CD4-positive, alpha-beta T cell (primary cell): ENCODE measurements around the gene GINS1. TPM values are rescaled to one million over a fixed set of nuclear protein-coding genes. Genes with fewer than 3 reads are reported as not detected.

Experiments
- ATAC-seq: fragments of 200-7000 bp; cut with Tn5 transposase; one replicate; pipeline ENCODE4 v1.10.0; 2022; ENCODE audit warnings: mild to moderate bottlenecking; ENCODE audit not compliant: poor library complexity
- CTCF ChIA-PET: fragments of 350-600 bp; sonication (Branson Sonifier 250); formaldehyde crosslinking; loops from one replicate; lab custom pipeline; 2021; ENCODE audit warnings: antibody characterized with exemption, inconsistent platforms; lab: Charles Lee
- POLR2A ChIA-PET: fragments of 350-600 bp; sonication (Branson Sonifier 250); formaldehyde crosslinking; loops from one replicate; lab custom pipeline; 2021; ENCODE audit warnings: antibody characterized with exemption, inconsistent platforms; lab: Charles Lee
- DNase-seq, 14 experiments: peaks; one replicate each; pipeline ENCODE4 v3.0.0-alpha.2; 2013 to 2020; ENCODE audit warnings: mixed read lengths in 2 of 14
- H3K27ac ChIP-seq, 2 donors: one replicate each; pipeline versions ENCODE4 v1.5.1 to v1.7.0; 2013; ENCODE audit warnings: low read length in 2 of 2, low read depth in 1 of 2, mild to moderate bottlenecking in 1 of 2
- H3K27me3 ChIP-seq, 2 experiments: 1 replicate in 1 of 2; 2 replicates in 1 of 2; pipeline versions ENCODE4 v1.6.1 to v1.7.0; 2013; ENCODE audit warnings: low read length in 2 of 2, control low read depth in 1 of 2, mild to moderate bottlenecking in 1 of 2, moderate library complexity in 1 of 2; ENCODE audit not compliant: insufficient read depth in 2 of 2, control insufficient read depth in 1 of 2
- H3K36me3 ChIP-seq: one replicate; pipeline ENCODE4 v1.6.1; 2013; ENCODE audit warnings: low read length, control low read depth; ENCODE audit not compliant: insufficient read depth
- H3K4me1 ChIP-seq: one replicate; pipeline ENCODE4 v1.6.1; 2013; ENCODE audit warnings: low read length, control low read depth; ENCODE audit not compliant: insufficient read depth
- H3K4me3 ChIP-seq: one replicate; pipeline ENCODE4 v1.5.1; 2013; ENCODE audit warnings: mild to moderate bottlenecking, low read length, moderate library complexity
- H3K9me3 ChIP-seq, 2 experiments: 1 replicate in 1 of 2; 2 replicates in 1 of 2; pipeline versions ENCODE4 v1.6.1 to v1.7.0; 2013; ENCODE audit warnings: low read length in 2 of 2, mild to moderate bottlenecking in 2 of 2, control low read depth in 1 of 2, moderate library complexity in 1 of 2; ENCODE audit not compliant: control insufficient read depth in 1 of 2, insufficient read depth in 1 of 2
- H3K27ac Mint-ChIP-seq: one replicate; pipeline ENCODE4 v1.8.0; 2020; ENCODE audit warnings: mixed read lengths
- H3K27me3 Mint-ChIP-seq: one replicate; pipeline ENCODE4 v1.8.0; 2021; ENCODE audit warnings: mixed read lengths
- H3K36me3 Mint-ChIP-seq: one replicate; pipeline ENCODE4 v1.8.0; 2021; ENCODE audit warnings: low read depth, mixed read lengths
- H3K4me1 Mint-ChIP-seq: one replicate; pipeline ENCODE4 v1.8.0; 2021; ENCODE audit warnings: low read depth, mixed read lengths
- H3K4me3 Mint-ChIP-seq: one replicate; pipeline ENCODE4 v1.8.0; 2020; ENCODE audit warnings: mild to moderate bottlenecking, mixed read lengths
- H3K9me3 Mint-ChIP-seq: one replicate; pipeline ENCODE4 v1.8.0; 2020; ENCODE audit warnings: mixed read lengths
- intact Hi-C, 2 experiments: fragments of 100-400 bp; cut with DNase I in 1 of 2; cut with micrococcal nuclease in 1 of 2; formaldehyde crosslinking; loops; one replicate each; pipeline versions ENCODE4 v1.15.1 to v1.9.0; 2023 to 2025; cut with DNase I, micrococcal nuclease
- total RNA-seq, 174 experiments: library from RNA in 2 of 174; stranded (reverse) in 2 of 174; gene quantifications; one replicate each; pipeline ENCODE4 v1.2.3 and lab custom pipeline; 2021 to 2026
- TF ChIP-seq, protein P1 (sequence below): fragments of 200-600 bp; IDR thresholded peaks from one replicate; pipeline ENCODE4 v1.8.0; 2022; ENCODE audit warnings: antibody characterized with exemption, mild to moderate bottlenecking

Gene GINS1
- total RNA-seq, 2 experiments from 2014 or later: 0.08 to 0.17 TPM

DNA sequence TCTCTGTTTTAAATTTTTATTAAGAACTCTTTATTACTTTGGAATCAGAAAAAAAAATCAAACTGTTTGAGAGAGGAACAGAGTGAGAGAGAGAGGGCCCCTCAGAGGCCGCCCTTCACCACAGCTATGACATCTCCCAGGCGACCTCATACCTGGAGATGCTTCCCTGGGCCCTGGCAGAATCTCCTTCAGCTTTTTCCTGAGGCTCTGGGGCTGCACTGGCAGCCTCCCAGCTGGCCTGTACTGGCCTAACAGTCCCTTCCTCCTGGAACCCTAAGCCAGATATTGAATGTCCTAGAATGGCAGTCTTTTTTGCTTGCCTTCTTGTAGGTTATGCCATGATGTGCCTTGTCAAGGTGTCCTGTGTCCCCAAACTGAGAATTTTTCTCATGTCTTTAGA, 30.6 kb upstream of the GINS1 start:
- DNase-seq (no peak), ATAC-seq (no peak)
- H3K27ac ChIP-seq: no peak overlapping the region
- H3K27me3 Mint-ChIP-seq: no peaks in the 10 kb centered on the region
- intact Hi-C loops: loop anchor here in 1 of 2 experiments (10.0 kb wide), 1 partner anchor 48 kb away; no protein-coding TSS in a partner anchor
- H3K36me3 Mint-ChIP-seq: peaks cover 16% of the 10 kb centered on the region
- ChIA-PET CTCF (no interaction called here), POLR2A (no interaction called here)
- H3K4me1 ChIP-seq: peaks cover 3% of the 10 kb centered on the region
- peaks cover 14% of the 10 kb centered on the region for H3K4me1 Mint-ChIP-seq
- H3K36me3 ChIP-seq: no peaks in the 10 kb centered on the region
- H3K4me3 Mint-ChIP-seq: no peak overlapping the region
- TF ChIP-seq, protein P1, sequence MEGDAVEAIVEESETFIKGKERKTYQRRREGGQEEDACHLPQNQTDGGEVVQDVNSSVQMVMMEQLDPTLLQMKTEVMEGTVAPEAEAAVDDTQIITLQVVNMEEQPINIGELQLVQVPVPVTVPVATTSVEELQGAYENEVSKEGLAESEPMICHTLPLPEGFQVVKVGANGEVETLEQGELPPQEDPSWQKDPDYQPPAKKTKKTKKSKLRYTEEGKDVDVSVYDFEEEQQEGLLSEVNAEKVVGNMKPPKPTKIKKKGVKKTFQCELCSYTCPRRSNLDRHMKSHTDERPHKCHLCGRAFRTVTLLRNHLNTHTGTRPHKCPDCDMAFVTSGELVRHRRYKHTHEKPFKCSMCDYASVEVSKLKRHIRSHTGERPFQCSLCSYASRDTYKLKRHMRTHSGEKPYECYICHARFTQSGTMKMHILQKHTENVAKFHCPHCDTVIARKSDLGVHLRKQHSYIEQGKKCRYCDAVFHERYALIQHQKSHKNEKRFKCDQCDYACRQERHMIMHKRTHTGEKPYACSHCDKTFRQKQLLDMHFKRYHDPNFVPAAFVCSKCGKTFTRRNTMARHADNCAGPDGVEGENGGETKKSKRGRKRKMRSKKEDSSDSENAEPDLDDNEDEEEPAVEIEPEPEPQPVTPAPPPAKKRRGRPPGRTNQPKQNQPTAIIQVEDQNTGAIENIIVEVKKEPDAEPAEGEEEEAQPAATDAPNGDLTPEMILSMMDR: no peak
- no peak overlapping the region for H3K4me3 ChIP-seq
- H3K27me3 ChIP-seq: no peaks in the 10 kb centered on the region
- no peak overlapping the region for H3K27ac Mint-ChIP-seq
- no peaks in the 10 kb centered on the region for H3K9me3 Mint-ChIP-seq
- H3K9me3 ChIP-seq: no peaks in the 10 kb centered on the region

DNA sequence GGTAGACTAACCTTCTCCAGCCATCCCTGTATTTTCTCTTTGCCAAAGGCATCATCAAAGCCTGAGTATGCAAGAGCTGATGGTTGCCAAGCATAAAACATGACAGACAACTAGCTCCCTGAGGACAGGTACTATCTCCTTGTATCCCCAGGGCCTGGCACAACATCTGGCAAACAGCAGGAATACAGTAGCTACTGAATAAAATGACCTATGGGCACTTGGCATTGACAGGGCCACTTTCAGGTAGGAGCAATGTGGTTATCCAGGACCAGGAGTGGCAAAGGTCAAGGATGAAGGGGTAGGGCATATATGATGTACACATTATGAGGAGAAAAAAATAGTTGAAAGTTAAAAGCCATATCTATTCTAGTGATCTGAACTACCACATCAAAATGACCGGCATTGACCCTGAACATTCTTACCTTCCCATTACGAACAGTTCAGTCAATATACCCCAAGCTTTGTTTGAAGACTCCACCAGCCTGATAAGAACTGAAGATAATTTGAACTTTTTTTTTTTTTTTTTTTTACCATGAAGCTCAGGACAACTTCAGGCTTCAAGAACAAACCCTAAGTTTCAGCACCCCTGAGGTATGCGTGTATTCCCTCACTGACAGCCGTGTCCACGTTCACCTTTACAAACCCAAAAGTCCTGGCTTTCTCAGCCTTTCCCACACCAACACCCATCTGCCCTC, 29.1 kb upstream of the GINS1 start:
- POLR2A ChIA-PET: no interaction called here

DNA sequence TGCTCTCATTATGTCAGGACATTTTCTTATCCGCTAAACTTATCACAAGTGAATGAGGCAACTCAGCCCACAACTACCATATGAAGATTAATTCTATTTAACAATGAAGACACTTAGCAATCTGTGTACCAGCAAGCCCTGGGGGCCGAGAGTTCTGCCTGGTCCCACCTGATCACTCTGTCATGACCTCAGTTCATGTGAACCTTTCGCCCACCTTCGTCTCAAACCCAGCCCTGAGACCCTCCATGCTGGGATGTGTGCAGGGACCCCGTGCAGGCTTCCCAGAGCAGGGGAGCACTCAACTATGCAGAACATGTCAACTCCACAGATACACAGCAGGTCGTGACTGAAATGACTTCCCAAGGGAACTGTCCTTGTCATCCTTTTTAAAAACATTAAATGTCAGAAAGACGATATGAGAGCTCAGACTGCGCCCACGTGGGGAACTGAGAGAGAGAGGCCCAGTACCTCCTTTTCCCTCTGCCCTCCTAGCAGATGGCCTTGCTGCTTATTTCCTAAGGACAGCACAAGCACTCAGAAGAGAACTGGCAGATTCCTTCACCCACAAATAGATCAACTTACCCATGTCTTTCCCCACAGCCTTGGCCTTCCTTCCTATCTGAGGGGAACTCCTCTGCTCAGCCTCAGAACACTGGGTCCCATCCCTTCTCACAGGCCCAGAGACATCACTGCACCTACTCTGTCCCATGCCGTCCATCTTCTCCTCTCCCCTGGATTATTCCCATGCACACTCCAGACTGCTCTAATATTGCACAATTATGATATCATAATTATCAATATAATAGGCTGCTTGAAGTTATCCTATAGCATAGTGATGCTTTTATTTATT, 28.4 kb upstream of the GINS1 start:
- POLR2A ChIA-PET: no interaction called here
- H3K36me3 ChIP-seq: no peaks in the 10 kb centered on the region
- peaks cover 3% of the 10 kb centered on the region for H3K4me1 ChIP-seq
- no peak overlapping the region for H3K27ac Mint-ChIP-seq
- DNase-seq (no peak), ATAC-seq (no peak)
- intact Hi-C loops: loop anchor here in 1 of 2 experiments (10.0 kb wide), 1 partner anchor 46 kb away; no protein-coding TSS in a partner anchor
- H3K4me3 Mint-ChIP-seq: no peak overlapping the region
- no peaks in the 10 kb centered on the region for H3K27me3 ChIP-seq
- H3K4me3 ChIP-seq: no peak overlapping the region
- H3K27me3 Mint-ChIP-seq: no peaks in the 10 kb centered on the region
- TF ChIP-seq, protein P1: no peak
- no peak overlapping the region for H3K27ac ChIP-seq
- CTCF ChIA-PET: interaction anchor here (0.6 kb wide), 1 partner anchor 11 kb away, joined by 3 read pairs; no protein-coding TSS in a partner anchor
- peaks cover 22% of the 10 kb centered on the region for H3K4me1 Mint-ChIP-seq
- H3K9me3 Mint-ChIP-seq: no peaks in the 10 kb centered on the region
- peaks cover 24% of the 10 kb centered on the region for H3K36me3 Mint-ChIP-seq
- H3K9me3 ChIP-seq: no peaks in the 10 kb centered on the region

More for the DNA sequence above, 29.1 kb upstream of the GINS1 start:
- Histone ChIP-seq H3K36me3 (no peaks in the 10 kb centered on the region), H3K27ac (no peak overlapping the region), H3K4me3 (no peak overlapping the region), H3K27me3 (no peaks in the 10 kb centered on the region), H3K9me3 (no peaks in the 10 kb centered on the region), H3K4me1 (peaks cover 3% of the 10 kb centered on the region)
- DNase-seq (no peak), ATAC-seq (no peak)
- H3K4me3 Mint-ChIP-seq: no peak overlapping the region
- TF ChIP-seq, protein P1: no peak
- H3K36me3 Mint-ChIP-seq: peaks cover 28% of the 10 kb centered on the region
- intact Hi-C loops: loop anchor here in 1 of 2 experiments (10.0 kb wide), 1 partner anchor 46 kb away; no protein-coding TSS in a partner anchor
- no peaks in the 10 kb centered on the region for H3K27me3 Mint-ChIP-seq
- H3K27ac Mint-ChIP-seq: no peak overlapping the region
- CTCF ChIA-PET: interaction anchor here (0.6 kb wide), 1 partner anchor 10 kb away, joined by 3 read pairs; no protein-coding TSS in a partner anchor
- peaks cover 22% of the 10 kb centered on the region for H3K4me1 Mint-ChIP-seq
- H3K9me3 Mint-ChIP-seq: no peaks in the 10 kb centered on the region
